Suprapubic skin (tissue), 4 donors: Measurements from ENCODE around the gene LSM11.

Source experiments
- EP300 ChIP-seq: sonication (generic); formaldehyde crosslinking; IDR thresholded peaks from one replicate; pipeline ENCODE4 v1.6.1; 2017; ENCODE audit warnings: antibody characterized with exemption
- POLR2A ChIP-seq, 2 donors: fragments of 450-650 bp; IDR thresholded peaks; one replicate each; pipeline ENCODE4 v1.6.1; 2017; ENCODE audit warnings: antibody characterized with exemption in 2 of 2, mild to moderate bottlenecking in 2 of 2, moderate library complexity in 2 of 2
- POLR2AphosphoS5 ChIP-seq, 3 donors: sonication (generic); formaldehyde crosslinking; IDR thresholded peaks; one replicate each; pipeline ENCODE4 v1.6.1; 2017; ENCODE audit warnings: antibody characterized with exemption in 3 of 3

DNA sequence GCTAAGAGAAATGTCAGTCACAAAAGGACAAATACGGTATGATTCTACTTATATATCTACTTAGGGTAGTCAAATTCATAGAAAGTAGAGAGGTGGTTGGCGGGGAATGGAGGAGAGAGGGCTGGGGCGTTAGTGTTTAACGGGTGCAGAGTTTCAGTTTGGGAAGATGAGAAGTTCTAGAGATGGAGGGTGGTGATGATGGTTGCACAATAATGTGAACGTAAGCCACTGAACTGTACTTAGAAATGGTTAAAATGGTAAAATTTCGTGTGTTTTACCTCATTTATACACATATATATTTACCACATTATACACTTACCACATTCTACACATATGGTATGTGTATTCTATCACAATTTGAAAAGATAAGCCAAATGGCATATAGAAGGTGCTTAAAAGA, 35.7 kb downstream of the LSM11 start:
- no peak for TF ChIP-seq EP300
- no peak for TF ChIP-seq POLR2AphosphoS5 (IDR thresholded peaks at IDR 0.05)
- no peak for TF ChIP-seq POLR2A (IDR thresholded peaks at IDR 0.05)
